ENCODE measurements around the gene SLC13A3.

SLC13A3 gene

DNA sequence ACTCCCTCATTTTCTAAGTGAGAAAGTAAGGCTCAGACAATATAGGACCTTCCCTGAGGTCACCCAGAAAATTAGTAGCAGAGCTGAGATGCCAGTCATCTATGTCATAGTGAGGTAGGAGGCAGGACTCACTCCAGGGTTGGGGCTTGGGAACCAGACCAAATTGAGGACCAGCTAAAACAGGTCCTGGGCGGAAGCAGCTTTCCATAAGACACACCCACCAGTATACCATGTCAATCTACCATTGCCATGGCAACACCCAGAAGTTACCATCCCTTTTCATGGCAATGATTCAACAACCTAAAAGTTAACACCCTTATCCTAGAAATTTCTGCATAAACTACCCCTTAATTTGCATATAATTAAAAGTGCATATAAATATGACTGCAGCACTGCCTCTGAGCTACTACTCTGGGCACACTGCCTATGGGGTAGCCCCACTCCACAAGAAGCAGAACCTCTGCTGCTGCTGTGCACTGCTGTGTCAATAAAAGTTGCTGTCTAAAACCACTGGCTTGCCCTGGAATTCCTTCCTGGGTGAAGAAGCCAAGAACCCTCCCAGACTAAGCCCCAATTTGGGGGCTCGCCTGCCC is 70.5 kb downstream of the SLC13A3 start:
- DNase-seq (ENCODE audit: low read depth in 1 of 2, low spot score in 1 of 2), result no peak
- in situ Hi-C loops (cut with HindIII; ENCODE audit: low pct_unique_long_range_greater_than_20kb, low sequenced_read_pairs), result no loop called here
- no peak for TF ChIP-seq JUND (IDR thresholded peaks at IDR 0.05; ENCODE audit: low read depth)

DNA sequence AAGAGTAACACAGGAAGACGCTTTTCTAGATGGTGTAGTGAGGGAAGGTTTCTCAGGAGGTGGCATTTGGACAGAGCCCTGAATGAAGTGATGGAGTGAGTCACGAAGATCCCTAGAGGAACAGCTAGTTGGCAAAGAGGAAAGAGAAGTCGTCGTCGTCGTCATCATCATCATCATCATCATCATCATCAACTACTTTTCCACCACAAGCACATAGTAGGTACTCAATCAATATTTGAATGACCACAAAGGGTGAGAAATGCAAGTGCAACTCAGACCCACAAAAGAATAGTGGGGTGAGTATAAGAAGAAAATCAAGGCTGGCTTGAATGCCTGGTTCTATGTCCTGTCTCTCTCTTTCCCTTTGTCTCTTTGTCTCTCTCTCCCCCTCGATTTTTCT is 72.5 kb downstream of the SLC13A3 start:
- no peak for TF ChIP-seq JUND (IDR thresholded peaks at IDR 0.05; ENCODE audit: low read depth)
- in situ Hi-C loops (cut with HindIII; ENCODE audit: low pct_unique_long_range_greater_than_20kb, low sequenced_read_pairs), result no loop called here
- no peak for DNase-seq (ENCODE audit: low read depth in 1 of 2, low spot score in 1 of 2)

DNA sequence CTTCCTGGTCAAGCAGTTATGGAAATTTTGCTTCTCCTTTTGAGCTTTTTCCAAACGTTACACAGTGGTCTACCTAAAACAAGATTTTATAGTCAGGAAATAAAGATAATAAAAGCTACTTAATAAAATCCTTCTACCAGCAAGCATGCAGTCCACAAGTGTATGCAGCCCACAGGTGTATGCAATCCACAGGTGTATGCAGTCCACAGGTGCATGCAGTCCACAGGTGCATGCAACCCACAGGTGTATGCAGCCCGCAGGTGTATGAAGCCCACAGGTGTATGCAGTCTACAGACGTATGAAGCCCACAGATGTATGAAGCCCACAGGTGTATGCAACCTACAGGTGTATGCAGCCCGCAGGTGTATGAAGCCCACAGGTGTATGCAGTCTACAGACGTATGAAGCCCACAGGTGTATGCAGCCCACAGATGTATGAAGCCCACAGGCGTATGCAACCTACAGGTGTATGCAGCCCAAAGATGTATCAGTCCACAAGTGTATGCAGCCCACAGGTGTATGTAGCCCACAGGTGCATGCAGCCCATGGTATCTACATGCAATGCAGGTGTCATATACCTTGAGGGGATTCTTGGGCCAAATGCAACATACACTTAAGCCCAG is 74.4 kb downstream of the SLC13A3 start:
- DNase-seq (ENCODE audit: low read depth in 1 of 2, low spot score in 1 of 2), result no peak
- in situ Hi-C loops (cut with HindIII; ENCODE audit: low pct_unique_long_range_greater_than_20kb, low sequenced_read_pairs), result no loop called here
- no peak for TF ChIP-seq JUND (IDR thresholded peaks at IDR 0.05; ENCODE audit: low read depth)

DNA sequence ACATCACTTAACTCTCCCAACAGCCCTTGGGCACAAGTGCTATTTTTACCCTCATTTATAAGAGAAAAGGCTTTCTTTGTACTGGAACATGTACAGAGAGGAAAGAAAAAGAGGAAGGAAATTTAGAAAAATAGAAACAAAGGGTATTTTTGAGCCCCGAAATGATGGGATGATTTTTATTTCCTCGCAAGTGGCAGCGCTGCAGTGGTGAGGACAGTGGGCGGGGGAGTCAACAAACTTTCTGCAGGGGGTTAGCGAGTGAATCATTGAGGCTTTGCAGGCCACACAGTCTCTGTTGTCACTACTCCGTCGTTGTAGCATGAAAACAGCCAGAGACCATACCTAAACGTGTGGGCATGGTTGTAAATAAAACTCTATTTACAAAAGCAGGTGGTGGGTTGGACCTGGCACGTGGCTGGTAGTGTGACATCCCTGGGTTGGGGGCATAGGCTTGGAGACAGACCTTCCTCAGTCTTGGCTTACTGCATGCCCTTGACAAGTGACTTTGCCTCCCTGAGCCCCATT is 75.3 kb downstream of the SLC13A3 start:
- DNase-seq (ENCODE audit: low read depth in 1 of 2, low spot score in 1 of 2), result no peak
- in situ Hi-C loops (cut with HindIII; ENCODE audit: low pct_unique_long_range_greater_than_20kb, low sequenced_read_pairs), result no loop called here
- TF ChIP-seq JUND (IDR thresholded peaks at IDR 0.05; ENCODE audit: low read depth), result no peak

DNA sequence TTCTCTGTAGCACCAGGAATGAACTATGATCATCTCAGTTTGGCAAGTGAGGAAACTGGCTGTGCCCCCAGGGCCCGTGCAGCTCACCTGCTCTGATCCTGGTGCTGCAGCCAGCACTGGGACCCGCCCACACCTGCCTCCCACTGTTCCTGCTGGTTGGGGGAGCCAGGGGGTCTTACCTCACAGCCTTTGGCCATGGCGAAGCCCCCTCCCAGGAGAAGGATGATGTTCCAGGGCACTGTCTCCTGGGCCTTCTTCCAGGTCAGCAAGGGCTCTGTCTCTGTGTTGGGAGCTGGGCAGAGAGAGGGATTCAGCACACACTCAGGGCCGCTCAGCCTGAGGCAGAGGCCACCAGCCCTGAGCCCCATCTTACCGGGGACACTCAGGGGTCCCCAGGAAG is 75.9 kb downstream of the SLC13A3 start:
- in situ Hi-C loops (cut with HindIII; ENCODE audit: low pct_unique_long_range_greater_than_20kb, low sequenced_read_pairs), result no loop called here
- no peak for DNase-seq (ENCODE audit: low read depth in 1 of 2, low spot score in 1 of 2)
- no peak for TF ChIP-seq JUND (IDR thresholded peaks at IDR 0.05; ENCODE audit: low read depth)

DNA sequence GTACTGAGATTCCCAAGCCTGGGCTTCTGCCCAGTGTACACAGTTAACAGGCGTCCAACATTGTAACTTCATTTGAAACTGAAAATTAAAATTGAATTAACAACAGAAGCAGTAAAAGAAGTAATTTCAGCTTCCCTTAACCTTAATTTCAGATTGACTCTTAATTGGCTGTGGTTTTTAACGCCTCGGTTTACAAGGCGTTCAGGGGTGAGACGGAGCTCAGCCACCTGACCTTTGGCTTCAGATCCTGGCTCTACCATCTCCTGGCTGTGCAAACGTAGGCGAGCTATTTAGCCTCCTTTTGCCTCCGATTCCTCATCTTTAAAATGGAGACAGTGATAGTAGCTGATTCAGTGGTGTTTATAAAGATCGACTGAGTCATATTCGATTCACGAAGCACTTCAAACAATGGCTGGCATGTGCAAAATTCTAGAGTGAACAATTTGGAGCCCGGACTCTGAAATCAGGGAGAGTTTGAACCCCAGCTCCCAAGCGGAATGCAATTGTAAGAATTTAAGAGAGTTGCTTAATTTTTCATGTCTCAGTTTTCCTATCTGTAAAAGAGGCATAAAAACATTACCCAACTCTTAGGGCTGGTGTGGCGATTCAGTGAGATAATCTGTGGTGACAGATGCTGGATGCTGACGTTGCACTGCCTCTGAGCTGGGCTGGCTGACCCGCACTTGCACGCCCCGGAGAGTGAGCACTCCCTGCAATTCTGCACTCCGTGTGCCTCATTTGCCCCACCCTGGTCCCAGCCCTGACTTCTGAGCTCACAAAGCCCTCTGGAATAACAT is 77.3 kb downstream of the SLC13A3 start:
- no peak for DNase-seq (ENCODE audit: low read depth in 1 of 2, low spot score in 1 of 2)
- no peak for TF ChIP-seq JUND (IDR thresholded peaks at IDR 0.05; ENCODE audit: low read depth)
- in situ Hi-C loops (cut with HindIII; ENCODE audit: low pct_unique_long_range_greater_than_20kb, low sequenced_read_pairs), result no loop called here

DNA sequence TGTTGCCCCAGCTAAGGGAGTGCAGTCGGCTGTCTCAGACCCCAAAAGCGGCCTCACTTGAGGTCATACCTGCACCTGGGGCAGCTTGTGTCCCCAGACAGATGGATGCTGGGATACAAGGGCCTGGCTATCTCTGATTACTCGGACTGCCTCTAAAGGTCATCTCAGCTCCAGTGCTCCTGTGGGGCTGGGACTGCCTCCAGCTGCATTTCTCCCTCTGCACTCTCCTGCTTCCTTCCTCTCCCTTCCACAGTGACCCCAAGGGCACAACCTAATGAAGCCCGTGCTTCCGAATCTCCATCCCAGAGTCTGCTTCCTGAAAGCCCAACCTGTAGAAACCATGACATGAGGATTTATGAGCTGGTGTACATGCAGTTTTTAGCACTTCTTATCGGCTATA is 78.0 kb downstream of the SLC13A3 start:
- in situ Hi-C loops (cut with HindIII; ENCODE audit: low pct_unique_long_range_greater_than_20kb, low sequenced_read_pairs), result no loop called here
- DNase-seq (ENCODE audit: low read depth in 1 of 2, low spot score in 1 of 2), result no peak
- TF ChIP-seq JUND (IDR thresholded peaks at IDR 0.05; ENCODE audit: low read depth), result no peak

DNA sequence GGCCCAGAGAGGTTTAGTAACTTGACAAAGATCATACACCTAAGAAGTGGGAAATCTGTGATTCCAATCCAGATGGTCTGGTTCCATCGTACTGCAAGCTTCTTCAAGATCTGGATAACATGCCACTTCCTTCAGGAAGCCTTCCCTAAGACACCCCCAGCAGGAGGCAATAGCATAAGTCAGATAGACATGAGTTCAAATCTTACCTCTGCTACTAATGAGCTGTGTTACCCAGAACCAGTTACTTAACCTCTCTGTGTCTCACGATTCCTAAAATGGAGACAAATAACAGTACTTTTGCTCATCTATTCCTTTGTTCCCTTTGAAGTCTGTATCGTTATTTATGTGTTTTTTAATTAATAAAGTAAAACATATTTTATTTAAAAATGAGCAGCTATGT is 78.5 kb downstream of the SLC13A3 start:
- in situ Hi-C loops (cut with HindIII; ENCODE audit: low pct_unique_long_range_greater_than_20kb, low sequenced_read_pairs), result no loop called here
- TF ChIP-seq JUND (IDR thresholded peaks at IDR 0.05; ENCODE audit: low read depth), result no peak
- no peak for DNase-seq (ENCODE audit: low read depth in 1 of 2, low spot score in 1 of 2)

DNA sequence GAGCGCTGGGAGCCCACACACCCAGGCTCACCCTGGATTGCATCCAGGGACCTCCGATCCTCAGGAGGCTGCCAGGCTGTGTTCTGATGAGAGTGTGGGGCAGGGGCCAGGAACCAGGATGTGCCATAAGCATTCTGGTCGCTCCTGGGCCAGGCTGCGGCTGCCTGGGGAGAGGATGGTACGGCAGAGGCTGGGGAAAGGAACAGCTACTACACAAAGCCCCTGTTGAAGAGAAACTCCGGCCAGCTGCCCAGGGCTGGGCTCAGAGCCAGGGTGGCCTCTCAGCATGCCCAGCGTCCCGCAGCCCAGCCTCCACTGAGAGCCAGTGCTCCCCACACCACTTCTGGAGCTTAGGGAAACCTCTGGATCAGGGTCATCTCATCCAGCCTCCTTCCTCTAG is 79.1 kb downstream of the SLC13A3 start:
- TF ChIP-seq JUND (IDR thresholded peaks at IDR 0.05; ENCODE audit: low read depth), result no peak
- DNase-seq (ENCODE audit: low read depth in 1 of 2, low spot score in 1 of 2), result no peak
- in situ Hi-C loops (cut with HindIII; ENCODE audit: low pct_unique_long_range_greater_than_20kb, low sequenced_read_pairs), result no loop called here

DNA sequence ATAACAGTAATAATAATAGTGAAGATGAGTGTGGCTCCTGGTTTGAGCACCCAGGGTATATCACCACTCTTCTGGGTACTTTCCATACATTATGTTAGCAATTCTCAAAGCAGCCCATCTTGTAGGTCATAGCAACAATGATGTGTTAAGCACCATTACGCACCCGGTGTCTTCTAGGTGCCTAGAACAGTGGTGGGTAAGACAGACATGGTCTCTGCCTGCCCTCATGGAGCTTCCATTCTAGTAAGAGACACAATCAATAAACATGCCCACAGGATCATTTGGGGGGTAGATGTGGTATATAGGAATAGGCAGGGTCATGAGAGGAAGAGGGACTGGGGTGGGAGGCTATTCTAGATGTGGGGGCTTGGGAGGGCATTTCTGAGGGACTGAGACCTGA is 79.8 kb downstream of the SLC13A3 start:
- no peak for DNase-seq (ENCODE audit: low read depth in 1 of 2, low spot score in 1 of 2)
- no peak for TF ChIP-seq JUND (IDR thresholded peaks at IDR 0.05; ENCODE audit: low read depth)
- in situ Hi-C loops (cut with HindIII; ENCODE audit: low pct_unique_long_range_greater_than_20kb, low sequenced_read_pairs), result no loop called here

DNA sequence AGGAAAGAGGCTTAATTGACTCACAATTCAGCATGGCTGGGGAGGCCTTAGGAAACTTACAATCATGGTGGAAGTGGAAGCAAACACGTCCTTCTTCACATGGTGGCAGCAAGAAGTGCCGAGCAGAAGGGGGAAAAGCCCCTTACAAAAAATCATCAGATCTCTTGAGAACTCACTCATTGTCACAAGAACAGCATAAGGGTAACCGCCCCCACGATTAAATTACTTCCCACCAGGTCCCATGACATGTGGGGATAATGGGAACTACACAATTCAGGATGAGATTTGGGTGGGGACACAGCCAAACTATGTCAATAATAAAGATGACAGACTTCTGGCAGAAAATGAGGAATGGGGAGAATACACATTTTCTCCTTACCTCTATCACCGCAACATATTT is 80.3 kb downstream of the SLC13A3 start:
- no peak for DNase-seq (ENCODE audit: low read depth in 1 of 2, low spot score in 1 of 2)
- in situ Hi-C loops (cut with HindIII; ENCODE audit: low pct_unique_long_range_greater_than_20kb, low sequenced_read_pairs), result no loop called here
- TF ChIP-seq JUND (IDR thresholded peaks at IDR 0.05; ENCODE audit: low read depth), result no peak

DNA sequence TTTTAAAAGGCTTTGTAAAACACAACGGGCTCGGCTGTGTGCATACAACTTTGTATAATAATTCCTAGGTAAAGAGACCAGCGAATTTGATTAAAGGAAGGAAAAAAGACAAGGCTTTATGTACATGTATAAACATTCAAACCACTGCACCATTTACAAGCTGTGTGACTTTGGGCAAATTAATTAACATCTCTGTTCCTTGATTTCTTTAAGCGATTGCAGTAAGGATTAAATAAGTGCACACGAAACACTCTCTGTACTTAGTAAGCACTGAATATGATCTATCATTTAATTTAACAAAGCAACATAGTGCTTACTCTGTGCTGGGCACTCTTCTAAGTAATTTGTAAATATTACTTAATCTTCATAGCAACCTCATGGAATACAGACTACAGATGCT is 81.3 kb downstream of the SLC13A3 start:
- DNase-seq (ENCODE audit: low read depth in 1 of 2, low spot score in 1 of 2), result no peak
- no peak for TF ChIP-seq JUND (IDR thresholded peaks at IDR 0.05; ENCODE audit: low read depth)
- in situ Hi-C loops (cut with HindIII; ENCODE audit: low pct_unique_long_range_greater_than_20kb, low sequenced_read_pairs), result no loop called here

DNA sequence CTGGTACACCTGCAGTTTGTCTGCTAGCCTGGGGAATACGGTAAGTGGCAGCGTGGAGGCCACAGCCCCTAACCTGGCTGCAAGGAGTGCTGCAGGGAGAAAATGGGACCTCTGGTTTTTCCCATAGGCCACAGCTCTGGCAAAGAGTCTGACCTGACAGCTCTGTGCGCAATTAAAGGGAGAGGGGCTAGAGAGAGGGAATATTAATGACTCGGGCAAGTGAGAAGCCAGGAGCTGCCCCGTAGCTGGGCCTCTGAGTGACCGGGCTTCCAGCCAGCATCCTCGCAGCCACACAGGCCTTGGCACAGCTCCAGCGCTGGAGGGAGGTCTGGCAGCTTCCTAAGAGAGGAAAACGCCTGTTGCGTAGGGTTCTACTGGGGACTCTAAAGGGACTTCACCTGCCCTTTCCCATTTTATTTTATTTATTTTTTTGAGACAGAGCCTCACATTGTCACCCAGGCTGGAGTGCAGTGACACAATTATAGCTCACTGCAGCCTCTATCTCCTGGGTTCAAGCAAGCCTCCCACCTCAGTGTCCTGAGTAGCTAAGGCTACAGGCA is 82.6 kb downstream of the SLC13A3 start:
- peak in 1 of 2 experiments; percentile 87 for DNase-seq (ENCODE audit: low read depth in 1 of 2, low spot score in 1 of 2)
- in situ Hi-C loops (cut with HindIII; ENCODE audit: low pct_unique_long_range_greater_than_20kb, low sequenced_read_pairs), result no loop called here
- TF ChIP-seq JUND (IDR thresholded peaks at IDR 0.05; ENCODE audit: low read depth), result no peak
